ENCODE measurements around the gene COG3. TPM values are rescaled to one million over a fixed set of nuclear protein-coding genes. Genes with fewer than 3 reads are reported as not detected.

The COG3 gene
- total and polyA plus RNA-seq, 2 of the 13 experiments (the other 11 are each of a cell fraction or from before 2014, with no cell fraction given), result 37.8 to 47.5 TPM

DNA sequence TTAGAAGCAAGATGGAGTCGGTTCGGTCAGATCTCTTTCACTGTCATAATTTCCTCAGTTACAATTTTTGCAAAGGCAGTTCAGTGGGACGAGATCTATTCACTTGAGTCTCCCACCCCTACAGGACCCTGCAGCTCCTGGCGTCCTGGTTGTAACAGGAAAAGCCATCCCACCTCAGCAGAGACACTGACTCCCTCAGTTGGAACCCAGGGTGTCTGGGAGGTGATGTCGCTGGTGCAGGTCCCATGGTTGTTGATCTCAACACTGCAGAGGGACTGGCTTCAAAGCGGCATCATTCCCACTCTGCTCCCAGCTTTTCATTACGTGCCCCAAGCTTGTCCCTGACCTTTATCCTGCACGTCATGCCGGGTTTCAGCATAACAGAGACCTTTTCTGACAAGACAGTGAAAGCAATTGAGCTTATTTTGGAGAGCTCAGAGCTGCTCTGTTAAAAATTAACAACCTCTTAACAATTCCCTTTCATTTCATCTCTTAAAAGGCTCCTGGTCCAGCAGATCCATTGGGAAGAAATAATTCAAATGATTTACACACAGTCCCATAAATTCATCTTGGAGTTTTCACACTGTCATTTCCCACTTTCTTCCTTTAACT is 17.6 kb upstream of the COG3 start (continued):
- TF ChIP-seq, protein P1, sequence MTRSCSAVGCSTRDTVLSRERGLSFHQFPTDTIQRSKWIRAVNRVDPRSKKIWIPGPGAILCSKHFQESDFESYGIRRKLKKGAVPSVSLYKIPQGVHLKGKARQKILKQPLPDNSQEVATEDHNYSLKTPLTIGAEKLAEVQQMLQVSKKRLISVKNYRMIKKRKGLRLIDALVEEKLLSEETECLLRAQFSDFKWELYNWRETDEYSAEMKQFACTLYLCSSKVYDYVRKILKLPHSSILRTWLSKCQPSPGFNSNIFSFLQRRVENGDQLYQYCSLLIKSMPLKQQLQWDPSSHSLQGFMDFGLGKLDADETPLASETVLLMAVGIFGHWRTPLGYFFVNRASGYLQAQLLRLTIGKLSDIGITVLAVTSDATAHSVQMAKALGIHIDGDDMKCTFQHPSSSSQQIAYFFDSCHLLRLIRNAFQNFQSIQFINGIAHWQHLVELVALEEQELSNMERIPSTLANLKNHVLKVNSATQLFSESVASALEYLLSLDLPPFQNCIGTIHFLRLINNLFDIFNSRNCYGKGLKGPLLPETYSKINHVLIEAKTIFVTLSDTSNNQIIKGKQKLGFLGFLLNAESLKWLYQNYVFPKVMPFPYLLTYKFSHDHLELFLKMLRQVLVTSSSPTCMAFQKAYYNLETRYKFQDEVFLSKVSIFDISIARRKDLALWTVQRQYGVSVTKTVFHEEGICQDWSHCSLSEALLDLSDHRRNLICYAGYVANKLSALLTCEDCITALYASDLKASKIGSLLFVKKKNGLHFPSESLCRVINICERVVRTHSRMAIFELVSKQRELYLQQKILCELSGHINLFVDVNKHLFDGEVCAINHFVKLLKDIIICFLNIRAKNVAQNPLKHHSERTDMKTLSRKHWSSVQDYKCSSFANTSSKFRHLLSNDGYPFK (CRISPR knock-in tag; IDR thresholded peaks at IDR 0.05; ENCODE audit: borderline replicate concordance), result no peak
- TF ChIP-seq, protein P2, sequence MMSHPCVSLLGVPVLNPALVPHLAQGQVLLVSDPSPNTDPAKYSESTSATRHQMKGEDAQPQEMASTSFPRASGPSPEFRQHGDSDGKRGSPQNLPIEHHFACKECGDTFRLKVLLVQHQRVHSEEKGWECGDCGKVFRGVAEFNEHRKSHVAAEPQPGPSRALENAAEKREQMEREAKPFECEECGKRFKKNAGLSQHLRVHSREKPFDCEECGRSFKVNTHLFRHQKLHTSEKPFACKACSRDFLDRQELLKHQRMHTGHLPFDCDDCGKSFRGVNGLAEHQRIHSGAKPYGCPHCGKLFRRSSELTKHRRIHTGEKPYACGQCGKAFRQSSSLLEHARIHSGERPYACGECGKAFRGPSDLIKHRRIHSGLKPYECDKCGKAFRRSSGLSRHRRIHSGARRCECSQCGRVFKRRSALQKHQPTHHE (CRISPR knock-in tag; IDR thresholded peaks at IDR 0.05; ENCODE audit: borderline replicate concordance), result no peak
- peak; percentile 53 for TF ChIP-seq RAD21 (CRISPR knock-in tag; IDR thresholded peaks at IDR 0.05)
- no peak for TF ChIP-seq ARNT (IDR thresholded peaks at IDR 0.05)
- no peak for TF ChIP-seq TOPORS (CRISPR knock-in tag; IDR thresholded peaks at IDR 0.05)
- TF ChIP-seq ZSCAN25 (CRISPR knock-in tag; IDR thresholded peaks at IDR 0.05), result no peak
- peak; percentile 44; the same call in 1 of the 2 replicates for TF ChIP-seq ETV5 (CRISPR knock-in tag; IDR thresholded peaks at IDR 0.05; ENCODE audit: borderline replicate concordance)
- TF ChIP-seq CEBPG (CRISPR knock-in tag; IDR thresholded peaks at IDR 0.05), result peak; percentile 75
- TF ChIP-seq, protein P3, sequence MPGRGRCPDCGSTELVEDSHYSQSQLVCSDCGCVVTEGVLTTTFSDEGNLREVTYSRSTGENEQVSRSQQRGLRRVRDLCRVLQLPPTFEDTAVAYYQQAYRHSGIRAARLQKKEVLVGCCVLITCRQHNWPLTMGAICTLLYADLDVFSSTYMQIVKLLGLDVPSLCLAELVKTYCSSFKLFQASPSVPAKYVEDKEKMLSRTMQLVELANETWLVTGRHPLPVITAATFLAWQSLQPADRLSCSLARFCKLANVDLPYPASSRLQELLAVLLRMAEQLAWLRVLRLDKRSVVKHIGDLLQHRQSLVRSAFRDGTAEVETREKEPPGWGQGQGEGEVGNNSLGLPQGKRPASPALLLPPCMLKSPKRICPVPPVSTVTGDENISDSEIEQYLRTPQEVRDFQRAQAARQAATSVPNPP (CRISPR knock-in tag; IDR thresholded peaks at IDR 0.05), result no peak
- TF ChIP-seq GABPA (IDR thresholded peaks at IDR 0.05; ENCODE audit: low read depth, low read length), result no peak
- peak; percentile 72 for TF ChIP-seq GABPA (CRISPR knock-in tag; IDR thresholded peaks at IDR 0.05; ENCODE audit: low read depth)
- TF ChIP-seq WIZ (CRISPR knock-in tag; IDR thresholded peaks at IDR 0.05), result no peak
- TF ChIP-seq, protein P4, sequence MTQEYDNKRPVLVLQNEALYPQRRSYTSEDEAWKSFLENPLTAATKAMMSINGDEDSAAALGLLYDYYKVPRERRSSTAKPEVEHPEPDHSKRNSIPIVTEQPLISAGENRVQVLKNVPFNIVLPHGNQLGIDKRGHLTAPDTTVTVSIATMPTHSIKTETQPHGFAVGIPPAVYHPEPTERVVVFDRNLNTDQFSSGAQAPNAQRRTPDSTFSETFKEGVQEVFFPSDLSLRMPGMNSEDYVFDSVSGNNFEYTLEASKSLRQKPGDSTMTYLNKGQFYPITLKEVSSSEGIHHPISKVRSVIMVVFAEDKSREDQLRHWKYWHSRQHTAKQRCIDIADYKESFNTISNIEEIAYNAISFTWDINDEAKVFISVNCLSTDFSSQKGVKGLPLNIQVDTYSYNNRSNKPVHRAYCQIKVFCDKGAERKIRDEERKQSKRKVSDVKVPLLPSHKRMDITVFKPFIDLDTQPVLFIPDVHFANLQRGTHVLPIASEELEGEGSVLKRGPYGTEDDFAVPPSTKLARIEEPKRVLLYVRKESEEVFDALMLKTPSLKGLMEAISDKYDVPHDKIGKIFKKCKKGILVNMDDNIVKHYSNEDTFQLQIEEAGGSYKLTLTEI (CRISPR knock-in tag; conservative IDR thresholded peaks at IDR 0.05), result no peak
- TF ChIP-seq ZBTB20 (CRISPR knock-in tag; IDR thresholded peaks at IDR 0.05; ENCODE audit: borderline replicate concordance, low read depth), result 0 out of 2 replicates have a peak, but pooled peaks have one; percentile 45
- no peak; the same call in 1 of the 2 replicates for TF ChIP-seq KDM5B (CRISPR knock-in tag; IDR thresholded peaks at IDR 0.05; ENCODE audit: borderline replicate concordance)
- TF ChIP-seq, protein P5, sequence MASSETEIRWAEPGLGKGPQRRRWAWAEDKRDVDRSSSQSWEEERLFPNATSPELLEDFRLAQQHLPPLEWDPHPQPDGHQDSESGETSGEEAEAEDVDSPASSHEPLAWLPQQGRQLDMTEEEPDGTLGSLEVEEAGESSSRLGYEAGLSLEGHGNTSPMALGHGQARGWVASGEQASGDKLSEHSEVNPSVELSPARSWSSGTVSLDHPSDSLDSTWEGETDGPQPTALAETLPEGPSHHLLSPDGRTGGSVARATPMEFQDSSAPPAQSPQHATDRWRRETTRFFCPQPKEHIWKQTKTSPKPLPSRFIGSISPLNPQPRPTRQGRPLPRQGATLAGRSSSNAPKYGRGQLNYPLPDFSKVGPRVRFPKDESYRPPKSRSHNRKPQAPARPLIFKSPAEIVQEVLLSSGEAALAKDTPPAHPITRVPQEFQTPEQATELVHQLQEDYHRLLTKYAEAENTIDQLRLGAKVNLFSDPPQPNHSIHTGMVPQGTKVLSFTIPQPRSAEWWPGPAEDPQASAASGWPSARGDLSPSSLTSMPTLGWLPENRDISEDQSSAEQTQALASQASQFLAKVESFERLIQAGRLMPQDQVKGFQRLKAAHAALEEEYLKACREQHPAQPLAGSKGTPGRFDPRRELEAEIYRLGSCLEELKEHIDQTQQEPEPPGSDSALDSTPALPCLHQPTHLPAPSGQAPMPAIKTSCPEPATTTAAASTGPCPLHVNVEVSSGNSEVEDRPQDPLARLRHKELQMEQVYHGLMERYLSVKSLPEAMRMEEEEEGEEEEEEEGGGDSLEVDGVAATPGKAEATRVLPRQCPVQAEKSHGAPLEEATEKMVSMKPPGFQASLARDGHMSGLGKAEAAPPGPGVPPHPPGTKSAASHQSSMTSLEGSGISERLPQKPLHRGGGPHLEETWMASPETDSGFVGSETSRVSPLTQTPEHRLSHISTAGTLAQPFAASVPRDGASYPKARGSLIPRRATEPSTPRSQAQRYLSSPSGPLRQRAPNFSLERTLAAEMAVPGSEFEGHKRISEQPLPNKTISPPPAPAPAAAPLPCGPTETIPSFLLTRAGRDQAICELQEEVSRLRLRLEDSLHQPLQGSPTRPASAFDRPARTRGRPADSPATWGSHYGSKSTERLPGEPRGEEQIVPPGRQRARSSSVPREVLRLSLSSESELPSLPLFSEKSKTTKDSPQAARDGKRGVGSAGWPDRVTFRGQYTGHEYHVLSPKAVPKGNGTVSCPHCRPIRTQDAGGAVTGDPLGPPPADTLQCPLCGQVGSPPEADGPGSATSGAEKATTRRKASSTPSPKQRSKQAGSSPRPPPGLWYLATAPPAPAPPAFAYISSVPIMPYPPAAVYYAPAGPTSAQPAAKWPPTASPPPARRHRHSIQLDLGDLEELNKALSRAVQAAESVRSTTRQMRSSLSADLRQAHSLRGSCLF (CRISPR knock-in tag; IDR thresholded peaks at IDR 0.05; ENCODE audit: borderline replicate concordance), result no peak
- peak; percentile 55; the same call in 1 of the 2 replicates for TF ChIP-seq DR1 (CRISPR knock-in tag; IDR thresholded peaks at IDR 0.05)
- 0 out of 2 replicates have a peak, but pooled peaks have one; percentile 50 for TF ChIP-seq ZNF224 (CRISPR knock-in tag; IDR thresholded peaks at IDR 0.05)
